ENCODE results near the gene APOOL.

APOOL gene

GRCh38 chrX:85136409-85136808 lies 132.7 kb downstream of the APOOL start:
- DNase-seq (ENCODE audit: low spot score): no peak
- TF ChIP-seq, protein P1, sequence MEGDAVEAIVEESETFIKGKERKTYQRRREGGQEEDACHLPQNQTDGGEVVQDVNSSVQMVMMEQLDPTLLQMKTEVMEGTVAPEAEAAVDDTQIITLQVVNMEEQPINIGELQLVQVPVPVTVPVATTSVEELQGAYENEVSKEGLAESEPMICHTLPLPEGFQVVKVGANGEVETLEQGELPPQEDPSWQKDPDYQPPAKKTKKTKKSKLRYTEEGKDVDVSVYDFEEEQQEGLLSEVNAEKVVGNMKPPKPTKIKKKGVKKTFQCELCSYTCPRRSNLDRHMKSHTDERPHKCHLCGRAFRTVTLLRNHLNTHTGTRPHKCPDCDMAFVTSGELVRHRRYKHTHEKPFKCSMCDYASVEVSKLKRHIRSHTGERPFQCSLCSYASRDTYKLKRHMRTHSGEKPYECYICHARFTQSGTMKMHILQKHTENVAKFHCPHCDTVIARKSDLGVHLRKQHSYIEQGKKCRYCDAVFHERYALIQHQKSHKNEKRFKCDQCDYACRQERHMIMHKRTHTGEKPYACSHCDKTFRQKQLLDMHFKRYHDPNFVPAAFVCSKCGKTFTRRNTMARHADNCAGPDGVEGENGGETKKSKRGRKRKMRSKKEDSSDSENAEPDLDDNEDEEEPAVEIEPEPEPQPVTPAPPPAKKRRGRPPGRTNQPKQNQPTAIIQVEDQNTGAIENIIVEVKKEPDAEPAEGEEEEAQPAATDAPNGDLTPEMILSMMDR (IDR thresholded peaks at IDR 0.05; ENCODE audit: borderline replicate concordance, control extremely low read depth, extremely low read depth, insufficient read depth, missing control alignments): no peak
- in situ Hi-C loops (cut with MboI; ENCODE audit: low sequenced_read_pairs, unreplicated experiment): no loop called here

- TF ChIP-seq, protein P1 (IDR thresholded peaks at IDR 0.05; ENCODE audit: borderline replicate concordance, control extremely low read depth, extremely low read depth, insufficient read depth, missing control alignments): no peak
- in situ Hi-C loops (cut with MboI; ENCODE audit: low sequenced_read_pairs, unreplicated experiment): no loop called here
- no peak for DNase-seq (ENCODE audit: low spot score)
Measured at GRCh38 chrX:85139422-85139821, 135.7 kb downstream of the APOOL start.

GRCh38 chrX:85140964-85141363 lies 137.3 kb downstream of the APOOL start:
- in situ Hi-C loops (cut with MboI; ENCODE audit: low sequenced_read_pairs, unreplicated experiment): no loop called here
- no peak for DNase-seq (ENCODE audit: low spot score)
- TF ChIP-seq, protein P1 (IDR thresholded peaks at IDR 0.05; ENCODE audit: borderline replicate concordance, control extremely low read depth, extremely low read depth, insufficient read depth, missing control alignments): no peak

Data from GM13976 (cell line).